NCI-H2171 (cell line): Measurements from ENCODE around the gene PNPLA2.

Experiments
- DNase-seq: peaks from one replicate; lab custom pipeline; 2025; lab: John Stamatoyannopoulos, UW

The PNPLA2 gene

GRCh38 chr11:818396-819128, at the start of gene PNPLA2:
Gene PNPLA2 (plus strand): TSS chr11:818914. CDS start chr11:819719, 805 bp downstream.
- DNase-seq: no peak

GRCh38 chr11:769887-770641, 48.6 kb upstream of the PNPLA2 start:
- no peak for DNase-seq

- DNase-seq: no peak
Observed at GRCh38 chr11:770642-771616, 47.8 kb upstream of the PNPLA2 start.

GRCh38 chr11:771617-772204, 47.0 kb upstream of the PNPLA2 start:
- DNase-seq: no peak

GRCh38 chr11:772429-773390, 46.0 kb upstream of the PNPLA2 start:
- no peak for DNase-seq

- no peak for DNase-seq
Observed at GRCh38 chr11:773425-773824, 45.3 kb upstream of the PNPLA2 start.

GRCh38 chr11:773830-774229, 44.9 kb upstream of the PNPLA2 start:
- no peak for DNase-seq

- no peak for DNase-seq
Observed at GRCh38 chr11:774873-775592, 43.7 kb upstream of the PNPLA2 start.

- DNase-seq: no peak
Observed at GRCh38 chr11:776263-776560, 42.5 kb upstream of the PNPLA2 start.

- DNase-seq: no peak
Observed at GRCh38 chr11:776561-777287, 42.0 kb upstream of the PNPLA2 start.

GRCh38 chr11:777288-778255, 41.1 kb upstream of the PNPLA2 start, which contains the start of gene GATD1:
Gene GATD1 (minus strand): TSS chr11:777487. CDS start chr11:777462, 25 bp downstream.
- peak; percentile 45 for DNase-seq

- DNase-seq: no peak
Observed at GRCh38 chr11:778976-779954, 39.4 kb upstream of the PNPLA2 start.

GRCh38 chr11:779955-780532, 38.7 kb upstream of the PNPLA2 start:
- DNase-seq: no peak

GRCh38 chr11:782264-783174, 36.2 kb upstream of the PNPLA2 start:
- no peak for DNase-seq

GRCh38 chr11:783581-784015, 35.1 kb upstream of the PNPLA2 start:
- peak; percentile 80 for DNase-seq
